ENCODE data around the gene PTPN4.

- TF ChIP-seq POLR2A (IDR thresholded peaks at IDR 0.05) = no peak
- no peak for TF ChIP-seq CTCF (IDR thresholded peaks at IDR 0.05)
Observed at GRCh38 chr2:119871725-119872124, 112.0 kb downstream of the PTPN4 start.

All from testis (tissue), 2 donors.